Measurements from ENCODE around the gene FBN2.

The FBN2 gene

GRCh38 chr5:128304791-128305190 is 233.3 kb downstream of the FBN2 start:
- no peak for DNase-seq (ENCODE audit: low spot score)

DNA sequence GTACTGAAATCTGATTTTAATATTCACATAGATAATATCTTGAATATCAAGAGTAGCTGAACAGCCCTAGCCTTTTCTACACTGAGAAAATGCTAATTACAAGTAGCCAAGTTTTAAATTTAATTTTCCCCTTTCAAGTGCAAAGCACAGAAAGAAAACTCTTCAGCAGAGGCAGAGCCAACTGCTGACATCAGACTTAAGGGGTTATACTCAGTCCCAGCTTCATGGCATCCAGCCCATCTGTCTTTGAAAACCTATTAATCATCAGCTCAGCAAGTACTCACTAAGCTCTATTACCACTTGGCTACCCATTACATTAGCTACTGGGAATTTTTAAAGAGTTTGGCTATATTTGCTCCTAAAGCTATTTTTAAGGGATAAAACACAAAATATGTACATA is 234.0 kb downstream of the FBN2 start:
- DNase-seq (ENCODE audit: low spot score) = no peak

DNA sequence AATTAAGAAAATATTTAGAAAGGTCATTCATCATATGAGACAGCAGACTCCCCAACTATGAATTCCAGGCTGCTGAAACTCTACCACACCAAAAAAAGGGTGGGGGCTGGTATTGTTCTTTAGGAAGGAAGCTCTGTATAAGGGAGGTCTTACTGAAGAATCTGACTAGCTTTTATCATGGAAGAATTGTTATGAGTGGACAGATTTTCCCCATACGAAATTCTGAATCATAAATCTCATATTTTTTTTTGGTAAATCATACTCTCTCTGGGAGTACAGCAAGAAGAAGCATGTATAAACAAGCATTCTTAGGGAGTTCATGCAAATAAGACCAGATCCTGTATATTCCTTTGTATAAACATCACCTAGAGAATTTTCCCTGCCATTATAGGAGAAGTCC is 234.5 kb downstream of the FBN2 start:
- DNase-seq (ENCODE audit: low spot score) = no peak

GRCh38 chr5:128300181-128300580 is 237.9 kb downstream of the FBN2 start:
- DNase-seq (ENCODE audit: low spot score) = no peak

- DNase-seq (ENCODE audit: low spot score) = no peak
These were observed 247.7 kb downstream of the FBN2 start for GRCh38 chr5:128290152-128290858.

DNA sequence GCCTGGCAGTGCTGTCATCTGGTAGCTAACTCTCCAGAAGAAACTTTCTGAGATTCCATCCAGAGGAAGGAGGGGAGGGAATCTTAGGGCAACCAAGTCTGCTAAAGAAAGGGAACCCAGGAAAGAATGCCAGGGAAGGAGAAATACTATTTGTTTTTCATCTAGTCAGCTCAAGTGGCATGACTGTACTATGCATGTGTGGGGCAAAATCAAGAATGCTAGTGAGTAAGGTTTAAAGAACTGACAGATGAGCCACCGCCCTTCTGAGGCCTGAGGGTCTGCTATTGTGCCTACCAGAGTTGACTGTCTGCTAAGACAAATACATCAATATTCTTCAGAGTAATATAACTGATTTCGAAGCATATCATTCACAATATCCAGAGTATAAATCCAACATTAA is 250.3 kb downstream of the FBN2 start:
- no peak for DNase-seq (ENCODE audit: low spot score)

GRCh38 chr5:128284236-128284635 is 253.8 kb downstream of the FBN2 start:
- DNase-seq (ENCODE audit: low spot score) = no peak

DNA sequence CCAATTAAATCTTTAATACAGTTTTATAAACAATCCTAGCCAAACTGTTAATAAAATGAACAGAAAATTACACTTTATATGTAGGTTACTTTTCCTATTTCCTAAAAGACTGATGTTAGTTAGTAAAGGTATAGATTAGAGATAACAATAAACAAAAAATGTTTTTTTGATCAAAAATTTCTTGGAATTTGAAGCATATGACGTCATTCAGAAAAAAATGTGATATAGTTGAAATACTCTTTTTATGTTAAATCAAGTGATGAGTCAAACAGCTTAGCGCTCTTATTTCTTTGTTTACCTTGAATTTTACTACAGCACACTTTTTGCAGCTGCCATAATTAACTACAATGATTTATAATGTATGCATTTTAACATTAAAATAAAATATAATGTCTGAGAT is 258.7 kb downstream of the FBN2 start:
- no peak for DNase-seq (ENCODE audit: low spot score)

GRCh38 chr5:128276537-128277216 is 261.4 kb downstream of the FBN2 start:
- DNase-seq (ENCODE audit: low spot score) = no peak

DNA sequence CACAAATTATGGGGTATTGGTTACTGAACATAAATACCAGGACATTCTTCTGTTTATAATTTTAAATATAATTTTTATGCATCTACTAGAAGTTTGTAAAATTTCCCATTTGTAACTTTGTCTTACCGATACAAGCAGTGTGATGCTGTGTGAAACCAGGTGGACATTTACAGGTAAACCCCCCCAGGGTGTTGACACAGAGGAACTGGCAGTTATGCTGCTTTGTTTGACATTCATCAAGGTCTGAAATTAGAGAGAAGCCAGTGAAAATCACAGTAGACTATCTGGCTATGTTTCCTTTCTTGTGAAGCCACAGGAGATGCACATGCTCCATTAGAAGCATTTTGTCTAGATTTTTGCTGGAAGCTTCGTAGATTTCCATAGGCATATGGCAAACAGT is 263.6 kb downstream of the FBN2 start:
- DNase-seq (ENCODE audit: low spot score) = no peak

GRCh38 chr5:128273736-128274135 is 264.3 kb downstream of the FBN2 start:
- DNase-seq (ENCODE audit: low spot score) = no peak

GRCh38 chr5:128271859-128272464 is 266.1 kb downstream of the FBN2 start:
- DNase-seq (ENCODE audit: low spot score) = no peak

GRCh38 chr5:128271071-128271470 is 267.0 kb downstream of the FBN2 start:
- DNase-seq (ENCODE audit: low spot score) = no peak

- DNase-seq (ENCODE audit: low spot score) = no peak
These were observed 273.3 kb downstream of the FBN2 start for GRCh38 chr5:128264564-128265360.

DNA sequence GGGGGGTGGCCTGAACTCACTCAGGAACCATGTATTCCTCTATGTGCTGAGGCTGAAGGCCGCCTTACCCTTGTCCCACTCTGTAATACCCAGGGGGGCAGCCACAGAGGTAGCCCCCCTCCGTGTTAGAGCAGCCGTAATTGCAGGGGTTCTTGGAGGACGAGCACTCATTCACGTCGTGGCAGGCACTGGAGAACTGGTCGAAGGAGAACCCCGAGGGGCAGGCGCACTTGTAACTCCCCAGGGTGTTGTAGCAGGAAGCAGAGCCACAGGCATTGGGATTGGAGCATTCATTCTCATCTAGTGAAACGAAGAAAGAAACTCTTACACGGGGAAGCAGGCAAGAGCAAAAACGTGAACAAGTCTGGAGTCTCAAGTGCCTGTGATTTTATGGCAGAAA is 274.7 kb downstream of the FBN2 start:
- no peak for DNase-seq (ENCODE audit: low spot score)

- no peak for DNase-seq (ENCODE audit: low spot score)
These were observed 275.1 kb downstream of the FBN2 start for GRCh38 chr5:128262911-128263310.

DNA sequence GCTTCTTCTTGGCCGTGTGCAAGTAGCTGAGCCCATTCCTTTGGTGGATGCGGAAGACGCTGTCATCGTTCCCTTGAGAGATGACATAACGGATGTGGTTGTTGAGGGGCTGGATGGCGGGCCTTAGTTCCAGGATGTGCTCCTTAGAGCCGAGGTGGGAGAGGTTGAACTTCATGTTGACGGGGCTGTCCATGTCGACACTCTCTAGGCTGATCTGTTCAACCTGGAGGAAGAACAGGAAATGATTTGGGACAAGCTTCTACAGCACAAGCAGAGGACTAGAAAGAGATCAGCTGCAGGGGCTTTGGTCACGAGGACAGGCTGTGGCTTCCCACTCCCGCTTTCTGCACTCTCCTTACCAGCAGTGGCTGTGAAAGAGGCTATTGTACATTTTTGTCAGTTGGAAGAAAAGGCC is 278.4 kb downstream of the FBN2 start:
- DNase-seq (ENCODE audit: low spot score) = no peak

- DNase-seq (ENCODE audit: low spot score) = no peak
These were observed 279.7 kb downstream of the FBN2 start for GRCh38 chr5:128258372-128258771.

DNA sequence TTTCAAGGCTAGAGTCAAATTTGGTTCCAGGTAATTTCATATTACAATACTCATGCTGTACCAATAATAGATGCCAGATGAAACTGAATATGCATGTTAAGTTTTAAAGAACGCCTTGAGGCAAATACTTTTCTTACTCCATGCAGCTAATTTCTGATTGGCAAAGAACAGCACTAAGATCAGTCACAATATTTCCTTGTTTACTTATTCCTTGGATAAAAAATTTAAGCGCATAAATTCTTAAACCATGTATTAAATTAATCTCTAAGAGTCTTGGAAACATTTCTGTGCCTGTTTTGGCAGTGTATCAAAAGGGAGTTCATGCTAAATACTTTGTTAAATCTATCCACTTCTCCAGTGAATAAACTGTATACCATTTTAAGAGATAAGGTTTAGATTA is 281.0 kb downstream of the FBN2 start:
- no peak for DNase-seq (ENCODE audit: low spot score)

DNA sequence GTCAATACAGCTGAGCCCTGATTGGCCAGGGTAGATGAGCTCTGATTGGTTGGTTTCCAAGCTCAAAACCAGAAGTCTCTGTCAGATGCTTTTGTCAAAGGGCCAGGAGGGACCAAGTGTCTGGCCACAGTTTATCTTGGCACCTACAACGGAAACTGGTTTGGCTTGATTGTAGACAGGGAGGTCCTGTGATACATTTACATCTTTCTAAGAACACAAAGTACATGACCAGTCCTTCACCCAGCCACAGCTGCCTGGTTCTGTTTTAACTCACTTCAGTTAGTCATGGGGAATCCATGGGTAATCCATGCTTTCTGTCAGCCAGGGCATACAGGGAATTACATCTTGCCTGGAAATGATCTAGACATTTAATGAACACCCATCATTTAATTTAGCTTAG is 283.3 kb downstream of the FBN2 start:
- no peak for DNase-seq (ENCODE audit: low spot score)

DNA sequence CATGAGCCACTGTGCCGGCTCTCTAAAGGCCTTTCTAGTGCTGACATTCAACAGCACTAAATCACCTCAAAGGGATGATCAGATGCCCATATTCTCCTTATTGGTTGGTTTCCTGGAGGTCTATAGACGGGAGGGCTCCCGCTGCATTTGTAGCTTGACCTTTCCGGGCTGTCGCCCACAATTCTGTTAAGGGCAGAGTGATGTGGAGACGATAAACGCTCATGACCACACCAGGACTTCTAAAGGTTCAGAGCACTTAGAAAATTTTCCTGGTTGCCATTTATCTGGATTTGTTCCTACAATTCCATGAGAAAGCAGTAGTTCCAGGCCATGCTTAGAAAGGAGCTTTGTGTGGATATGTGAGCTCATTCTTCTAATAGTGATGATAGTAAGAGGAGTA is 284.2 kb downstream of the FBN2 start:
- DNase-seq (ENCODE audit: low spot score) = no peak

GRCh38 chr5:128253161-128253560 is 284.9 kb downstream of the FBN2 start:
- no peak for DNase-seq (ENCODE audit: low spot score)

GRCh38 chr5:128252756-128253155 is 285.3 kb downstream of the FBN2 start:
- DNase-seq (ENCODE audit: low spot score) = no peak
